GM12878 (cell line): Measurements from ENCODE around the gene EML1. TPM values are rescaled to one million over a fixed set of nuclear protein-coding genes. Genes with fewer than 3 reads are reported as not detected.

Experiments used
- ATAC-seq: fragments of 200-7000 bp; cut with Tn5 transposase; 3 replicates; pipeline ENCODE4 v1.9.1; 2020; ENCODE audit warnings: mild to moderate bottlenecking, moderate library complexity
- BruUV-seq: library from RNA; stranded (reverse); fragments of 400-500 nt; replicated peaks from 2 replicates; lab custom pipeline; 2021; lab: Mats Ljungman, UMichigan
- CTCF ChIA-PET: fragments of 300-600 bp; sonication (Branson Sonifier 250); formaldehyde crosslinking; extraction: SDS; loops from one replicate; lab custom pipeline; 2021; ENCODE audit warnings: inconsistent platforms; lab: Yijun Ruan, JAX
- POLR2A ChIA-PET: fragments of 350-600 bp; formaldehyde crosslinking; extraction: SDS; loops from one replicate; lab custom pipeline; 2021; ENCODE audit warnings: inconsistent platforms; lab: Charles Lee
- RAD21 ChIA-PET: fragments of 300-600 bp; sonication (Branson Sonifier 250); formaldehyde crosslinking; loops from one replicate; lab custom pipeline; 2023; ENCODE audit warnings: antibody characterized with exemption; ENCODE audit not compliant: unreplicated experiment; lab: Charles Lee
- SMC1A ChIA-PET: fragments of 300-600 bp; sonication (Branson Sonifier 250); formaldehyde crosslinking; loops from one replicate; lab custom pipeline; 2023; ENCODE audit not compliant: unreplicated experiment, uncharacterized antibody; lab: Charles Lee
- DNase-seq: peaks from one replicate; pipeline ENCODE4 v3.0.0-alpha.2; 2011; ENCODE audit warnings: low read depth, low spot score
- FAIRE-seq: peaks from 3 replicates; lab custom pipeline; 2011; peaks lifted over from hg19 to GRCh38; lab: Jason Lieb, UNC
- H2AFZ ChIP-seq: 2 replicates; pipeline ENCODE4 v1.6.0; 2011; ENCODE audit warnings: low read depth, low read length, control low read depth; ENCODE audit not compliant: control insufficient read depth
- H3K27ac ChIP-seq: 2 replicates; pipeline ENCODE4 v1.5.1; 2011; ENCODE audit warnings: control low read depth; ENCODE audit not compliant: control insufficient read depth, insufficient read depth
- H3K27me3 ChIP-seq, 2 experiments: replicated peaks in 1 of 2; 2 replicates each; pipeline versions ENCODE4 v1.6.0 to v1.6.1; 2011; ENCODE audit warnings: low read length in 1 of 2; ENCODE audit not compliant: control insufficient read depth in 2 of 2, insufficient read depth in 2 of 2
- H3K36me3 ChIP-seq, 2 experiments: 2 replicates each; pipeline ENCODE4 v1.5.1; 2011; ENCODE audit warnings: low read length in 1 of 2; ENCODE audit not compliant: control insufficient read depth in 2 of 2, insufficient read depth in 2 of 2
- H3K4me1 ChIP-seq: 2 replicates; pipeline ENCODE4 v1.6.1; 2011; ENCODE audit warnings: mild to moderate bottlenecking, low read length, moderate library complexity, mixed read lengths; ENCODE audit not compliant: control insufficient read depth, insufficient read depth
- H3K4me2 ChIP-seq: 2 replicates; pipeline ENCODE4 v1.6.0; 2011; ENCODE audit warnings: control low read depth; ENCODE audit not compliant: control insufficient read depth, insufficient read depth
- H3K4me3 ChIP-seq: fragments of 200-600 bp; sonication (generic); 2 replicates; pipeline ENCODE4 v1.5.1; 2016
- H3K79me2 ChIP-seq: 2 replicates; pipeline ENCODE4 v1.6.0; 2011; ENCODE audit warnings: low read length; ENCODE audit not compliant: control insufficient read depth, insufficient read depth
- H3K9ac ChIP-seq: 2 replicates; pipeline ENCODE4 v1.8.0; 2011; ENCODE audit warnings: low read length, control low read depth, mixed read lengths; ENCODE audit not compliant: control insufficient read depth, insufficient read depth
- H3K9me3 ChIP-seq: replicated peaks from 3 replicates; pipeline ENCODE4 v1.5.1; 2011; ENCODE audit warnings: mild to moderate bottlenecking, low read length; ENCODE audit not compliant: control insufficient read depth, insufficient read depth
- H4K20me1 ChIP-seq: 2 replicates; pipeline ENCODE4 v1.6.0; 2011; ENCODE audit not compliant: control insufficient read depth, insufficient read depth
- CBX5 ChIP-seq: sonication (generic); IDR thresholded peaks from 2 replicates; pipeline ENCODE4 v1.6.1; 2016; ENCODE audit warnings: low read depth, moderate library complexity, mild to moderate bottlenecking, inconsistent platforms
- CREB1 ChIP-seq: IDR thresholded peaks from 2 replicates; pipeline ENCODE4 v1.6.1; 2012; ENCODE audit warnings: low read depth, mild to moderate bottlenecking, inconsistent platforms
- ESRRA ChIP-seq: IDR thresholded peaks from 2 replicates; pipeline ENCODE4 v1.6.1; 2012; ENCODE audit warnings: mild to moderate bottlenecking, low read length, improper control_type of control experiment
- FOXK2 ChIP-seq: fragments of 450-650 bp; IDR thresholded peaks from 2 replicates; pipeline ENCODE4 v1.6.1; 2017; ENCODE audit warnings: mild to moderate bottlenecking, moderate library complexity
- HDGF ChIP-seq: fragments of 450-650 bp; IDR thresholded peaks from 2 replicates; pipeline ENCODE4 v1.6.1; 2016; ENCODE audit warnings: antibody characterized with exemption
- NR2C1 ChIP-seq: fragments of 450-650 bp; IDR thresholded peaks from 2 replicates; pipeline ENCODE4 v1.6.1; 2017; ENCODE audit warnings: antibody characterized with exemption, mild to moderate bottlenecking, moderate library complexity
- NRF1 ChIP-seq: conservative IDR thresholded peaks from 2 replicates; pipeline ENCODE4 v1.6.1; 2011; ENCODE audit warnings: mild to moderate bottlenecking, low read depth, low read length, improper control_type of control experiment
- PAX5 ChIP-seq: IDR thresholded peaks from 2 replicates; pipeline ENCODE4 v1.6.1; 2011; ENCODE audit warnings: low read depth, low read length, borderline replicate concordance
- POLR2AphosphoS2 ChIP-seq: IDR thresholded peaks from 2 replicates; pipeline ENCODE4 v1.6.1; 2011; ENCODE audit warnings: low read depth, mild to moderate bottlenecking, low read length, improper control_type of control experiment, moderate library complexity
- RB1 ChIP-seq: fragments of 450-650 bp; formaldehyde crosslinking; IDR thresholded peaks from 2 replicates; pipeline ENCODE4 v1.6.1; 2017; ENCODE audit warnings: mild to moderate bottlenecking, borderline replicate concordance
- SIN3A ChIP-seq: IDR thresholded peaks from 2 replicates; pipeline ENCODE4 v1.6.1; 2012; ENCODE audit warnings: low read depth, low read length, improper control_type of control experiment
- SMAD1 ChIP-seq: fragments of 450-650 bp; IDR thresholded peaks from 2 replicates; pipeline ENCODE4 v1.6.1; 2018; ENCODE audit warnings: mild to moderate bottlenecking, low read depth; ENCODE audit not compliant: partially characterized antibody
- SMC3 ChIP-seq: IDR thresholded peaks from 2 replicates; pipeline ENCODE4 v1.6.1; 2011; ENCODE audit warnings: low read length, improper control_type of control experiment, borderline replicate concordance
- STAT1 ChIP-seq: fragments of 450-650 bp; conservative IDR thresholded peaks from 2 replicates; pipeline ENCODE4 v1.6.1; 2014; ENCODE audit warnings: antibody characterized with exemption, mild to moderate bottlenecking
- TCF7 ChIP-seq: IDR thresholded peaks from 2 replicates; pipeline ENCODE4 v1.6.1; 2014; ENCODE audit warnings: antibody characterized with exemption, borderline replicate concordance
- YY1 ChIP-seq: IDR thresholded peaks from 2 replicates; pipeline ENCODE4 v1.6.1; 2011; ENCODE audit warnings: low read depth, mild to moderate bottlenecking, low read length
- WGBS: methylation state at CpG from one replicate; pipeline ENCODE4 v1.1.6; 2016; ENCODE audit warnings: low lambda C conversion rate; ENCODE audit not compliant: insufficient replicate concordance, insufficient coverage; ENCODE audit errors: missing lambda C conversion rate; 5-methylcytosine and 5-hydroxymethylcytosine counted together
- in situ Hi-C: fragments of 300-500 bp; cut with MboI; formaldehyde crosslinking; loops from 9 replicates; pipeline ENCODE4 v1.14.3; 2018; ENCODE audit warnings: mixed read lengths
- intact Hi-C: fragments of 100-400 bp; cut with micrococcal nuclease; formaldehyde crosslinking; loops from one replicate; pipeline ENCODE4 v1.14.2; 2022; ENCODE audit not compliant: unreplicated experiment
- polyA plus RNA-seq, 11 experiments: library from polyadenylated mRNA; depleted of rRNA in 4 of 11; unstranded in 6 of 11; stranded (reverse) in 5 of 11; fragments of >200 nt; fragmentation: Nextera tagmentation in 4 of 11; fragmentation: Illumina TruSeq in 1 of 11; extraction: Ambion mirVana in 4 of 11; extraction: Trizol in 1 of 11; gene quantifications; 1 replicate in 1 of 11; 2 replicates in 10 of 11; pipeline versions ENCODE4 v1.2.1 to v1.2.3, GENCODE V29; 2011 to 2016; ENCODE audit warnings: inconsistent platforms in 2 of 11, missing spikeins in 2 of 11, low read depth in 1 of 11
- total RNA-seq, 4 experiments: library from RNA; depleted of rRNA in 3 of 4; stranded (reverse); fragments of >200 nt in 3 of 4; fragmentation: Illumina TruSeq in 1 of 4; extraction: Trizol in 1 of 4; gene quantifications; 2 replicates each; pipeline versions ENCODE4 v1.2.1 to v1.2.3, GENCODE V29; 2013 to 2021
- TF ChIP-seq, protein P1 (sequence below): fragments of 450-650 bp; IDR thresholded peaks from 2 replicates; pipeline ENCODE4 v1.6.1; 2018; ENCODE audit warnings: mild to moderate bottlenecking, low read depth, moderate library complexity; ENCODE audit not compliant: partially characterized antibody
- TF ChIP-seq, protein P2 (sequence below): fragments of 150-350 bp; IDR thresholded peaks from 2 replicates; pipeline ENCODE4 v1.6.1; 2016; ENCODE audit warnings: low read depth, low read length

EML1 gene
- total and polyA plus RNA-seq, 10 of the 15 experiments (the other 5 are each of a cell fraction or from before 2014, with no cell fraction given), result 0.05 to 3.4 (median 0.11) TPM; not detected in 3

DNA sequence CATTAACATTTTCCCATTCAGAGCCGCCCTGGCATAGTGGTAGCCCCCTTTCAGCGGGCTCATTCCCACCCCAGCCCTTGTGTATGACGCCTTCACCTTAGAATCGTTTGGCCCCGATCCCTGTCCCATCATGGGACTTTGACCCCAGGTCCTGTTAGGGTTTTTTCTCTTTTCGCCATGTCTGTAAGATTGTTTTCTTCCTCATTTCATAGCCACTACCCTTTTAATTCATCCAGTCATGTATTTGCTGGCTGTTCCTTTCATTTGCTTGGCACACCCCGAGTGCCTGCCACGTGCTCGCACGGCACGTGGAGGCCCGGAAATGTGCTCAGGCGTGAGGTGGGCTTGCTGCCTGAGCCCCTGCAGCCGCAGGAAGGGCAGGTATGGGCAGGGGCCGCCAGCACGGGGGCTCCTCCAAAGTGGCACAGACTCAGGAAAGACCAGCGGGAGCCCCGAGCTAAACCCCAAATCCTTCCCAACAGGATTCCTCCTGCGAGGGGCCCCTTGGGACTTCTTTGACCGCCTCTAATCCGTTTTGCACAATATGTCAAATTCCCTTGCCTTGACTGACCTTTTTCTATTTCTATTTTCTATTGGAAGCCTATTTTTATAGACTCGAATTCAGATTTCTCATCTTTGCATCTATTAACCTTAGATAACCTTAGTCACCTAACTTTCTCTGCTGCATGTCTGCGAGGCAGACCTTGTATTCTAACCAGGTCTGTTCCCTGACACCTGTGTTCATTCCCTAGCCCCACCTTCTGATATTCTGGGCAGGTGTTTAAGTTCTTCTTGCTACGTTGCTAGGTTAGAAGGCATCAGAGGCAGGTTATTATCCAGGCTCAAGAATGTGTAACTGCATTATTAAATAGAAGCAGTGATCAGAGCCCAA lies 114.8 kb downstream of the EML1 start:
- no peaks in the 10 kb centered on the region for H3K4me1 ChIP-seq
- in situ Hi-C loops, result no loop called here
- WGBS, result 44% methylated on average over 24 of the region's 24 CpGs
- RAD21 ChIA-PET, result no interaction called here
- POLR2A ChIA-PET, result no interaction called here
- no peak for ATAC-seq
- intact Hi-C loops, result no loop called here
- FAIRE-seq, result no peak
- BruUV-seq, result no TSS peak
- DNase-seq, result no peak
- no peak overlapping the region for H3K4me2 ChIP-seq
- H4K20me1 ChIP-seq, result no peaks in the 10 kb centered on the region
- CTCF ChIA-PET, result no interaction called here
- SMC1A ChIA-PET, result no interaction called here
- H3K9me3 ChIP-seq, result no peaks in the 10 kb centered on the region
- no peak overlapping the region for H3K27ac ChIP-seq
- peaks cover 0 to 3% of the 10 kb centered on the region in 2 experiments; a peak in 2 of 4 replicates for H3K27me3 ChIP-seq
- TF ChIP-seq CBX5 (no peak), NR2C1 (no peak), FOXK2 (no peak), SMAD1 (no peak), NRF1 (no peak), YY1 (no peak), POLR2AphosphoS2 (no peak), STAT1 (no peak), CREB1 (no peak), SMC3 (no peak), HDGF (no peak), PAX5 (no peak), RB1 (no peak), SIN3A (no peak), TCF7 (no peak), ESRRA (no peak)
- TF ChIP-seq, protein P1, sequence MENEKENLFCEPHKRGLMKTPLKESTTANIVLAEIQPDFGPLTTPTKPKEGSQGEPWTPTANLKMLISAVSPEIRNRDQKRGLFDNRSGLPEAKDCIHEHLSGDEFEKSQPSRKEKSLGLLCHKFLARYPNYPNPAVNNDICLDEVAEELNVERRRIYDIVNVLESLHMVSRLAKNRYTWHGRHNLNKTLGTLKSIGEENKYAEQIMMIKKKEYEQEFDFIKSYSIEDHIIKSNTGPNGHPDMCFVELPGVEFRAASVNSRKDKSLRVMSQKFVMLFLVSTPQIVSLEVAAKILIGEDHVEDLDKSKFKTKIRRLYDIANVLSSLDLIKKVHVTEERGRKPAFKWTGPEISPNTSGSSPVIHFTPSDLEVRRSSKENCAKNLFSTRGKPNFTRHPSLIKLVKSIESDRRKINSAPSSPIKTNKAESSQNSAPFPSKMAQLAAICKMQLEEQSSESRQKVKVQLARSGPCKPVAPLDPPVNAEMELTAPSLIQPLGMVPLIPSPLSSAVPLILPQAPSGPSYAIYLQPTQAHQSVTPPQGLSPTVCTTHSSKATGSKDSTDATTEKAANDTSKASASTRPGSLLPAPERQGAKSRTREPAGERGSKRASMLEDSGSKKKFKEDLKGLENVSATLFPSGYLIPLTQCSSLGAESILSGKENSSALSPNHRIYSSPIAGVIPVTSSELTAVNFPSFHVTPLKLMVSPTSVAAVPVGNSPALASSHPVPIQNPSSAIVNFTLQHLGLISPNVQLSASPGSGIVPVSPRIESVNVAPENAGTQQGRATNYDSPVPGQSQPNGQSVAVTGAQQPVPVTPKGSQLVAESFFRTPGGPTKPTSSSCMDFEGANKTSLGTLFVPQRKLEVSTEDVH, result no peak
- TF ChIP-seq, protein P2, sequence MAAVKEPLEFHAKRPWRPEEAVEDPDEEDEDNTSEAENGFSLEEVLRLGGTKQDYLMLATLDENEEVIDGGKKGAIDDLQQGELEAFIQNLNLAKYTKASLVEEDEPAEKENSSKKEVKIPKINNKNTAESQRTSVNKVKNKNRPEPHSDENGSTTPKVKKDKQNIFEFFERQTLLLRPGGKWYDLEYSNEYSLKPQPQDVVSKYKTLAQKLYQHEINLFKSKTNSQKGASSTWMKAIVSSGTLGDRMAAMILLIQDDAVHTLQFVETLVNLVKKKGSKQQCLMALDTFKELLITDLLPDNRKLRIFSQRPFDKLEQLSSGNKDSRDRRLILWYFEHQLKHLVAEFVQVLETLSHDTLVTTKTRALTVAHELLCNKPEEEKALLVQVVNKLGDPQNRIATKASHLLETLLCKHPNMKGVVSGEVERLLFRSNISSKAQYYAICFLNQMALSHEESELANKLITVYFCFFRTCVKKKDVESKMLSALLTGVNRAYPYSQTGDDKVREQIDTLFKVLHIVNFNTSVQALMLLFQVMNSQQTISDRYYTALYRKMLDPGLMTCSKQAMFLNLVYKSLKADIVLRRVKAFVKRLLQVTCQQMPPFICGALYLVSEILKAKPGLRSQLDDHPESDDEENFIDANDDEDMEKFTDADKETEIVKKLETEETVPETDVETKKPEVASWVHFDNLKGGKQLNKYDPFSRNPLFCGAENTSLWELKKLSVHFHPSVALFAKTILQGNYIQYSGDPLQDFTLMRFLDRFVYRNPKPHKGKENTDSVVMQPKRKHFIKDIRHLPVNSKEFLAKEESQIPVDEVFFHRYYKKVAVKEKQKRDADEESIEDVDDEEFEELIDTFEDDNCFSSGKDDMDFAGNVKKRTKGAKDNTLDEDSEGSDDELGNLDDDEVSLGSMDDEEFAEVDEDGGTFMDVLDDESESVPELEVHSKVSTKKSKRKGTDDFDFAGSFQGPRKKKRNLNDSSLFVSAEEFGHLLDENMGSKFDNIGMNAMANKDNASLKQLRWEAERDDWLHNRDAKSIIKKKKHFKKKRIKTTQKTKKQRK, result no peak
- H3K36me3 ChIP-seq, result no peaks in the 10 kb centered on the region
- H3K9ac ChIP-seq, result no peak overlapping the region
- H3K4me3 ChIP-seq, result no peak overlapping the region
- H2AFZ ChIP-seq, result no peak overlapping the region
- no peaks in the 10 kb centered on the region for H3K79me2 ChIP-seq
